SK-N-SH treated with all-trans-retinoic acid at 6 μM for 48 hours (cell line): ENCODE measurements around the gene CYTH3.
"Not testable (repeated sequence)": the region's sequence is repeated elsewhere in the genome, so short reads cannot be mapped to it uniquely, and the experiment has no call there.

ENCODE experiments used
- ATAC-seq: fragments of 200-7000 bp; cut with Tn5 transposase; 3 replicates; pipeline ENCODE4 v1.9.1; 2020; ENCODE audit warnings: mild to moderate bottlenecking, moderate library complexity
- ARNTL ChIP-seq: fragments of 450-650 bp; formaldehyde crosslinking; IDR thresholded peaks from 2 replicates; pipeline ENCODE4 v1.5.0; 2020; ENCODE audit warnings: low read depth, mild to moderate bottlenecking, moderate library complexity, borderline replicate concordance
- BACH2 ChIP-seq: fragments of 250-450 bp; sonication (Bioruptor Pico); IDR thresholded peaks from 2 replicates; pipeline ENCODE4 v1.9.0; 2021; ENCODE audit warnings: mild to moderate bottlenecking, borderline replicate concordance
- CSDC2 ChIP-seq: fragments of 250-450 bp; sonication (Bioruptor Pico); IDR thresholded peaks from 2 replicates; pipeline ENCODE4 v1.5.0; 2020; ENCODE audit warnings: mild to moderate bottlenecking, moderate library complexity
- ESRRG ChIP-seq: fragments of 250-450 bp; sonication (Bioruptor Pico); IDR thresholded peaks from 2 replicates; pipeline ENCODE4 v1.6.1; 2021; ENCODE audit warnings: mild to moderate bottlenecking
- GLIS3 ChIP-seq: fragments of 250-450 bp; sonication (Bioruptor Pico); IDR thresholded peaks from 2 replicates; pipeline ENCODE4 v1.5.0; 2020; ENCODE audit warnings: mild to moderate bottlenecking, moderate library complexity
- ISL1 ChIP-seq: fragments of 250-450 bp; sonication (Bioruptor Pico); IDR thresholded peaks from 2 replicates; pipeline ENCODE4 v2.1.2; 2022; ENCODE audit warnings: mild to moderate bottlenecking, moderate library complexity
- OSR1 ChIP-seq: fragments of 250-450 bp; sonication (Bioruptor Pico); IDR thresholded peaks from 2 replicates; pipeline ENCODE4 v1.8.0; 2022; ENCODE audit warnings: moderate library complexity, mild to moderate bottlenecking, inconsistent platforms
- PPARA ChIP-seq: fragments of 250-450 bp; sonication (Bioruptor Pico); IDR thresholded peaks from 2 replicates; pipeline ENCODE4 v1.5.0; 2020; ENCODE audit warnings: mild to moderate bottlenecking, borderline replicate concordance
- RARB ChIP-seq: fragments of 250-450 bp; sonication (Bioruptor Pico); IDR thresholded peaks from 2 replicates; pipeline ENCODE4 v1.8.0; 2021; ENCODE audit warnings: mild to moderate bottlenecking, moderate library complexity
- SNAI2 ChIP-seq: fragments of 250-450 bp; sonication (Bioruptor Pico); IDR thresholded peaks from 2 replicates; pipeline ENCODE4 v1.5.0; 2020; ENCODE audit warnings: mild to moderate bottlenecking, moderate library complexity
- TCF4 ChIP-seq: fragments of 250-450 bp; sonication (Bioruptor Pico); IDR thresholded peaks from 2 replicates; pipeline ENCODE4 v1.8.0; 2021; ENCODE audit warnings: mild to moderate bottlenecking, moderate library complexity, borderline replicate concordance
- TOX ChIP-seq: fragments of 250-450 bp; sonication (Bioruptor Pico); IDR thresholded peaks from 2 replicates; pipeline ENCODE4 v1.8.0; 2021; ENCODE audit warnings: mild to moderate bottlenecking, moderate library complexity, borderline replicate concordance
- ZC3H10 ChIP-seq: fragments of 250-450 bp; sonication (Bioruptor Pico); IDR thresholded peaks from 2 replicates; pipeline ENCODE4 v1.5.1; 2021; ENCODE audit warnings: mild to moderate bottlenecking, moderate library complexity
- ZFP30 ChIP-seq: fragments of 450-650 bp; formaldehyde crosslinking; IDR thresholded peaks from 2 replicates; pipeline ENCODE4 v1.5.0; 2022; ENCODE audit warnings: mild to moderate bottlenecking, moderate library complexity
- ZNF565 ChIP-seq: fragments of 450-650 bp; formaldehyde crosslinking; conservative IDR thresholded peaks from 2 replicates; pipeline ENCODE4 v1.5.0; 2020; ENCODE audit warnings: low read depth, mild to moderate bottlenecking, moderate library complexity
- ZNF8 ChIP-seq: fragments of 450-650 bp; formaldehyde crosslinking; IDR thresholded peaks from 2 replicates; pipeline ENCODE4 v1.5.0; 2020; ENCODE audit warnings: mild to moderate bottlenecking, moderate library complexity
- TF ChIP-seq, protein P1 (sequence below): fragments of 250-450 bp; sonication (Bioruptor Pico); IDR thresholded peaks from 2 replicates; pipeline ENCODE4 v1.8.0; 2020; ENCODE audit warnings: mild to moderate bottlenecking, moderate library complexity, borderline replicate concordance
- TF ChIP-seq, protein P2 (sequence below): fragments of 250-450 bp; sonication (Bioruptor Pico); IDR thresholded peaks from 2 replicates; pipeline ENCODE4 v1.5.1; 2021; ENCODE audit warnings: mild to moderate bottlenecking, moderate library complexity
- TF ChIP-seq, protein P3 (sequence below): fragments of 250-450 bp; sonication (Bioruptor Pico); IDR thresholded peaks from 2 replicates; pipeline ENCODE4 v1.5.1; 2020; ENCODE audit warnings: low read depth, mild to moderate bottlenecking, moderate library complexity
- TF ChIP-seq, protein P4 (sequence below): fragments of 250-450 bp; sonication (Bioruptor Pico); IDR thresholded peaks from 2 replicates; pipeline ENCODE4 v1.5.0; 2020; ENCODE audit warnings: mild to moderate bottlenecking, moderate library complexity

The CYTH3 gene

DNA sequence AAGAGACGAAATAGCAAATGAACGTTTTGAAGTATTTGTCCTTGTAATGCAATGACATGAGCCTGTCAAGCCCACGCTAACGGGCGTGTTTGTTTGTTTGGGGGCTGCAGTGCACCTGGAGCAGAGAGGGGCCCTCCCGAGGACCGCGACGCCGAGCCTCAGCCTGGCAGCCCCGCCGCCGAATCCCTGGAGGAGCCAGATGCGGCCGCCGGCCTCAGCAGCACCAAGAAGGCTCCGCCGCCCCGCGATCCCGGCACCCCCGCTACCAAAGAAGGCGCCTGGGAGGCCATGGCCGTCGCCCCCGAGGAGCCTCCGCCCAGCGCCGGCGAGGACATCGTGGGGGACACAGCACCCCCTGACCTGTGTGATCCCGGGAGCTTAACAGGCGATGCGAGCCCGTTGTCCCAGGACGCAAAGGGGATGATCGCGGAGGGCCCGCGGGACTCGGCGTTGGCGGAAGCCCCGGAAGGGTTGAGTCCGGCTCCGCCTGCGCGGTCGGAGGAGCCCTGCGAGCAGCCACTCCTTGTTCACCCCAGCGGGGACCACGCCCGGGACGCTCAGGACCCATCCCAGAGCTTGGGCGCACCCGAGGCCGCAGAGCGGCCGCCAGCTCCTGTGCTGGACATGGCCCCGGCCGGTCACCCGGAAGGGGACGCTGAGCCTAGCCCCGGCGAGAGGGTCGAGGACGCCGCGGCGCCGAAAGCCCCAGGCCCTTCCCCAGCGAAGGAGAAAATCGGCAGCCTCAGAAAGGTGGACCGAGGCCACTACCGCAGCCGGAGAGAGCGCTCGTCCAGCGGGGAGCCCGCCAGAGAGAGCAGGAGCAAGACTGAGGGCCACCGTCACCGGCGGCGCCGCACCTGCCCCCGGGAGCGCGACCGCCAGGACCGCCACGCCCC lies 118.5 kb downstream of the CYTH3 start (continued):
- TF ChIP-seq BACH2 (CRISPR knock-in tag) (no peak), ZFP30 (CRISPR knock-in tag) (no peak), SNAI2 (CRISPR knock-in tag) (no peak), RARB (CRISPR knock-in tag) (no peak), ZNF8 (no peak), ESRRG (no peak), TOX (no peak)
- TF ChIP-seq, protein P1, sequence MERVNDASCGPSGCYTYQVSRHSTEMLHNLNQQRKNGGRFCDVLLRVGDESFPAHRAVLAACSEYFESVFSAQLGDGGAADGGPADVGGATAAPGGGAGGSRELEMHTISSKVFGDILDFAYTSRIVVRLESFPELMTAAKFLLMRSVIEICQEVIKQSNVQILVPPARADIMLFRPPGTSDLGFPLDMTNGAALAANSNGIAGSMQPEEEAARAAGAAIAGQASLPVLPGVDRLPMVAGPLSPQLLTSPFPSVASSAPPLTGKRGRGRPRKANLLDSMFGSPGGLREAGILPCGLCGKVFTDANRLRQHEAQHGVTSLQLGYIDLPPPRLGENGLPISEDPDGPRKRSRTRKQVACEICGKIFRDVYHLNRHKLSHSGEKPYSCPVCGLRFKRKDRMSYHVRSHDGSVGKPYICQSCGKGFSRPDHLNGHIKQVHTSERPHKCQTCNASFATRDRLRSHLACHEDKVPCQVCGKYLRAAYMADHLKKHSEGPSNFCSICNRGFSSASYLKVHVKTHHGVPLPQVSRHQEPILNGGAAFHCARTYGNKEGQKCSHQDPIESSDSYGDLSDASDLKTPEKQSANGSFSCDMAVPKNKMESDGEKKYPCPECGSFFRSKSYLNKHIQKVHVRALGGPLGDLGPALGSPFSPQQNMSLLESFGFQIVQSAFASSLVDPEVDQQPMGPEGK (CRISPR knock-in tag), result no peak

DNA sequence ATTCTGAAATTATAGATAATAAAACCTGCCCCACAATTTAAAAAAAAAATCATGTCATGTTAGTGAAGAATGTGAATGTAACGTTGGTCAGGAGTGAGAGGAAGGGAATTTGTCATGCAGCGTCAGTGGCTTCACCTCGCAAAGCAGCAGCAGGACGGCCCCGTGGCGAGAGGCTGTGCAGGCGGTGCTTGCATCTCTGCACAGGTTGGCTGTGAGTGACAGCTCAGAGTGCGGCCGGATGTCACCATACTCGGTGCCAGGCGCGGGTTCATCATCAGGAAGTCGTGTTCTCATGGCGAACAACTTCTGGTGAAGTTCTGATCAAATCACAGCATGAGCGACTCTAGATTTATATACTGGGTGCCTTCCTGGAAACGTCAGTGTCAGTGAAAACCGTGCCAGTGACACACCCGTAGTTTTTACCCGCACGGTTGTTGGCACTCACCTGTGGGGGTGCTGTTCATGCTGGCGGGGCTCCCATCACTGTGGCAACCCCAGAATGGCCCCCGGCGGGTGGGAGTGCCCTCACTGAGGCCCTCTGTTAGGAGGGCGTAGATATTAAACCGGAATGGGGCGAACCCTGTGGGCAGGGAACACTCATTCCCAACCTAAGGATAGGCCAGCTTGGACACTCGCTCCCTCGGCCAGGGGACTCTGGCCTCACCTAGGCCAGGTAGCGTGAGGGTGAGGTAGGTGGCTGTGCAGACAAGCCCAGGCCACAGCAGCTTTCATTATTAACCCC lies 120.3 kb downstream of the CYTH3 start:
- no peak for ATAC-seq

DNA sequence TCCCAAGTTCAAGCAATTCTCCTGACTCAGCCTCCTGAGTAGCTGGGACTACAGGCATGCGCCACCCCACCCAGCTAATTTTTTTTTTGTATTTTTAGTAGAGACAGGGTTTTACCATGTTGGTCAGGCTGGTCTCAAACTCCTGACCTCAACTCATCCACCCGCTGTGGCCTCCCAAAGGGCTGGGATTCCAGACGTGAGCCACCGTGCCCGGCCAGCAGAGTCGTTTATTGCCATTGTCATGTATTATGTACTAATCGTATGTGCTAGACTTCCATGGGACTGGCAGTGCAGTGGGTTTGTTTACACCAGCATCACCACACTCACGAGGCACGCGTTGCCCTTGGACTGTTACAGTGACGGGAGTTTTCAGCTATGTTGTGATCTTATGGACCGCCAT lies 120.9 kb downstream of the CYTH3 start:
- not testable (repeated sequence) for ATAC-seq

More for the DNA sequence above, 120.3 kb downstream of the CYTH3 start:
- no peak for TF ChIP-seq CSDC2 (CRISPR knock-in tag)

DNA sequence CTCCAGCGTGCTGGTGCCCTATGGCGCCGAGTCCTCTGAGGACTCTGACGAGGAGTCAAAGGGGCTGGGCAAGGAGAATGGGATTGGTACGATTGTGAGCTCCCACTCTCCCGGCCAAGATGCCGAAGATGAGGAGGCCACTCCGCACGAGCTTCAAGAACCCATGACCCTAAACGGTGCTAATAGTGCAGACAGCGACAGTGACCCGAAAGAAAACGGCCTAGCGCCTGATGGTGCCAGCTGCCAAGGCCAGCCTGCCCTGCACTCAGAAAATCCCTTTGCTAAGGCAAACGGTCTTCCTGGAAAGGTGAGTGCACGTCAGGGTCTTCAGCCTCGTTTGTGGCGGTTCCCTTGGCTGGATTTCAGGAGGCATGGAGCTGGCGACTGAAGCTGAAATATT lies 122.4 kb downstream of the CYTH3 start:
- TF ChIP-seq TOX, result no peak
- TF ChIP-seq ZC3H10 (CRISPR knock-in tag), result no peak
- TF ChIP-seq, protein P1 (CRISPR knock-in tag), result no peak
- no peak for TF ChIP-seq ZNF8
- no peak for TF ChIP-seq TCF4
- no peak for TF ChIP-seq ARNTL
- TF ChIP-seq, protein P2, sequence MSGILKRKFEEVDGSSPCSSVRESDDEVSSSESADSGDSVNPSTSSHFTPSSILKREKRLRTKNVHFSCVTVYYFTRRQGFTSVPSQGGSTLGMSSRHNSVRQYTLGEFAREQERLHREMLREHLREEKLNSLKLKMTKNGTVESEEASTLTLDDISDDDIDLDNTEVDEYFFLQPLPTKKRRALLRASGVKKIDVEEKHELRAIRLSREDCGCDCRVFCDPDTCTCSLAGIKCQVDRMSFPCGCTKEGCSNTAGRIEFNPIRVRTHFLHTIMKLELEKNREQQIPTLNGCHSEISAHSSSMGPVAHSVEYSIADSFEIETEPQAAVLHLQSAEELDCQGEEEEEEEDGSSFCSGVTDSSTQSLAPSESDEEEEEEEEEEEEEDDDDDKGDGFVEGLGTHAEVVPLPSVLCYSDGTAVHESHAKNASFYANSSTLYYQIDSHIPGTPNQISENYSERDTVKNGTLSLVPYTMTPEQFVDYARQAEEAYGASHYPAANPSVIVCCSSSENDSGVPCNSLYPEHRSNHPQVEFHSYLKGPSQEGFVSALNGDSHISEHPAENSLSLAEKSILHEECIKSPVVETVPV, result no peak
- TF ChIP-seq OSR1, result no peak
- TF ChIP-seq, protein P3, sequence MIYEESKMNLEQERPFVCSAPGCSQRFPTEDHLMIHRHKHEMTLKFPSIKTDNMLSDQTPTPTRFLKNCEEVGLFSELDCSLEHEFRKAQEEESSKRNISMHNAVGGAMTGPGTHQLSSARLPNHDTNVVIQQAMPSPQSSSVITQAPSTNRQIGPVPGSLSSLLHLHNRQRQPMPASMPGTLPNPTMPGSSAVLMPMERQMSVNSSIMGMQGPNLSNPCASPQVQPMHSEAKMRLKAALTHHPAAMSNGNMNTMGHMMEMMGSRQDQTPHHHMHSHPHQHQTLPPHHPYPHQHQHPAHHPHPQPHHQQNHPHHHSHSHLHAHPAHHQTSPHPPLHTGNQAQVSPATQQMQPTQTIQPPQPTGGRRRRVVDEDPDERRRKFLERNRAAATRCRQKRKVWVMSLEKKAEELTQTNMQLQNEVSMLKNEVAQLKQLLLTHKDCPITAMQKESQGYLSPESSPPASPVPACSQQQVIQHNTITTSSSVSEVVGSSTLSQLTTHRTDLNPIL (CRISPR knock-in tag), result no peak
- TF ChIP-seq, protein P4, sequence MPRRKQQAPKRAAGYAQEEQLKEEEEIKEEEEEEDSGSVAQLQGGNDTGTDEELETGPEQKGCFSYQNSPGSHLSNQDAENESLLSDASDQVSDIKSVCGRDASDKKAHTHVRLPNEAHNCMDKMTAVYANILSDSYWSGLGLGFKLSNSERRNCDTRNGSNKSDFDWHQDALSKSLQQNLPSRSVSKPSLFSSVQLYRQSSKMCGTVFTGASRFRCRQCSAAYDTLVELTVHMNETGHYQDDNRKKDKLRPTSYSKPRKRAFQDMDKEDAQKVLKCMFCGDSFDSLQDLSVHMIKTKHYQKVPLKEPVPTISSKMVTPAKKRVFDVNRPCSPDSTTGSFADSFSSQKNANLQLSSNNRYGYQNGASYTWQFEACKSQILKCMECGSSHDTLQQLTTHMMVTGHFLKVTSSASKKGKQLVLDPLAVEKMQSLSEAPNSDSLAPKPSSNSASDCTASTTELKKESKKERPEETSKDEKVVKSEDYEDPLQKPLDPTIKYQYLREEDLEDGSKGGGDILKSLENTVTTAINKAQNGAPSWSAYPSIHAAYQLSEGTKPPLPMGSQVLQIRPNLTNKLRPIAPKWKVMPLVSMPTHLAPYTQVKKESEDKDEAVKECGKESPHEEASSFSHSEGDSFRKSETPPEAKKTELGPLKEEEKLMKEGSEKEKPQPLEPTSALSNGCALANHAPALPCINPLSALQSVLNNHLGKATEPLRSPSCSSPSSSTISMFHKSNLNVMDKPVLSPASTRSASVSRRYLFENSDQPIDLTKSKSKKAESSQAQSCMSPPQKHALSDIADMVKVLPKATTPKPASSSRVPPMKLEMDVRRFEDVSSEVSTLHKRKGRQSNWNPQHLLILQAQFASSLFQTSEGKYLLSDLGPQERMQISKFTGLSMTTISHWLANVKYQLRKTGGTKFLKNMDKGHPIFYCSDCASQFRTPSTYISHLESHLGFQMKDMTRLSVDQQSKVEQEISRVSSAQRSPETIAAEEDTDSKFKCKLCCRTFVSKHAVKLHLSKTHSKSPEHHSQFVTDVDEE (CRISPR knock-in tag), result no peak
- TF ChIP-seq GLIS3 (CRISPR knock-in tag), result no peak
- no peak for TF ChIP-seq ZNF565 (CRISPR knock-in tag)
- TF ChIP-seq ISL1 (CRISPR knock-in tag), result no peak
- no peak for TF ChIP-seq BACH2 (CRISPR knock-in tag)
- TF ChIP-seq PPARA (CRISPR knock-in tag), result no peak
- TF ChIP-seq, all 23 proteins: peak for 0
- no peak for ATAC-seq
